ENCODE results near the gene GPR152.

DNA sequence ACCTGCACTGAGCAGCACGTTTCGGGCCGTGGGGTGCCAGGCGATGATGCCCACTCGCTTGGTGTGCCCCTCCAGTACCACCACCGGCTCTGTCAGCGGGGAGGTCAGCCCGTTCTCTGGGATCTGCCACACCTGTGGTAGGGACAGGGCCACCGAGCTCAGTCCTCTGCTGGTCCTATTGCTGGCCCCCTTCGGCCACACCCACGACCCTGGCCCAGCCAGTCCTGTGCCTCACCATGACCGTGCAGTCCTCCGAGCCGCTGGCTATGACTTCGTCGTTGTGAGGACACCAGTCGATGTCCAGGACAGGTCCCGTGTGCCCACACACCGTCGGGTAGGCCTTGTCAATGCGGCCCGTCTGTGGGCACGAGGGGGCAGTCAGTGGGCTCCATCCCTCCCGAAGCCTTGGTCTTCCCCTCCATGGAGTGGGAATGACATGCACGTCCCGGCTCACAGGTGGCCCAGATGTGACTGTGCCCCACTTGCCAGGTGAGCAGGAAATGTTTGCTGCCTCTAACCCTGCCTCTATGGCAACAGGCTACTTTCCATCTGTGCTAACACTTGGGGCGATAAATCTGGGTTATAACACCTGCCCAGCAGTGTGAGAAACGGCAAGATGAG is 10.7 kb downstream of the GPR152 start:
- TF ChIP-seq, protein P1, sequence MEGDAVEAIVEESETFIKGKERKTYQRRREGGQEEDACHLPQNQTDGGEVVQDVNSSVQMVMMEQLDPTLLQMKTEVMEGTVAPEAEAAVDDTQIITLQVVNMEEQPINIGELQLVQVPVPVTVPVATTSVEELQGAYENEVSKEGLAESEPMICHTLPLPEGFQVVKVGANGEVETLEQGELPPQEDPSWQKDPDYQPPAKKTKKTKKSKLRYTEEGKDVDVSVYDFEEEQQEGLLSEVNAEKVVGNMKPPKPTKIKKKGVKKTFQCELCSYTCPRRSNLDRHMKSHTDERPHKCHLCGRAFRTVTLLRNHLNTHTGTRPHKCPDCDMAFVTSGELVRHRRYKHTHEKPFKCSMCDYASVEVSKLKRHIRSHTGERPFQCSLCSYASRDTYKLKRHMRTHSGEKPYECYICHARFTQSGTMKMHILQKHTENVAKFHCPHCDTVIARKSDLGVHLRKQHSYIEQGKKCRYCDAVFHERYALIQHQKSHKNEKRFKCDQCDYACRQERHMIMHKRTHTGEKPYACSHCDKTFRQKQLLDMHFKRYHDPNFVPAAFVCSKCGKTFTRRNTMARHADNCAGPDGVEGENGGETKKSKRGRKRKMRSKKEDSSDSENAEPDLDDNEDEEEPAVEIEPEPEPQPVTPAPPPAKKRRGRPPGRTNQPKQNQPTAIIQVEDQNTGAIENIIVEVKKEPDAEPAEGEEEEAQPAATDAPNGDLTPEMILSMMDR (IDR thresholded peaks at IDR 0.05; ENCODE audit: low read length), result no peak
- no peak for TF ChIP-seq EZH2 (IDR thresholded peaks at IDR 0.05; ENCODE audit: borderline replicate concordance, low read length)

Data from OCI-LY1 (cell line).